Stimulated activated CD8-positive, alpha-beta memory T cell treated with anti-CD3 and anti-CD28 coated beads, Interleukin-2, amount 100 ng/mL, for 1 hour (primary cell): ENCODE results near the gene CHRNA4.

ENCODE experiments used
- DNase-seq, 2 donors: peaks; one replicate each; pipeline ENCODE4 v3.0.0-alpha.2; 2020; ENCODE audit warnings: low read depth in 2 of 2

CHRNA4 gene

GRCh38 chr20:63377951-63378381 is 16.8 kb upstream of the CHRNA4 start:
- no peak for DNase-seq

- DNase-seq, result no peak
These were observed 16.2 kb upstream of the CHRNA4 start for GRCh38 chr20:63377256-63377941.

DNA sequence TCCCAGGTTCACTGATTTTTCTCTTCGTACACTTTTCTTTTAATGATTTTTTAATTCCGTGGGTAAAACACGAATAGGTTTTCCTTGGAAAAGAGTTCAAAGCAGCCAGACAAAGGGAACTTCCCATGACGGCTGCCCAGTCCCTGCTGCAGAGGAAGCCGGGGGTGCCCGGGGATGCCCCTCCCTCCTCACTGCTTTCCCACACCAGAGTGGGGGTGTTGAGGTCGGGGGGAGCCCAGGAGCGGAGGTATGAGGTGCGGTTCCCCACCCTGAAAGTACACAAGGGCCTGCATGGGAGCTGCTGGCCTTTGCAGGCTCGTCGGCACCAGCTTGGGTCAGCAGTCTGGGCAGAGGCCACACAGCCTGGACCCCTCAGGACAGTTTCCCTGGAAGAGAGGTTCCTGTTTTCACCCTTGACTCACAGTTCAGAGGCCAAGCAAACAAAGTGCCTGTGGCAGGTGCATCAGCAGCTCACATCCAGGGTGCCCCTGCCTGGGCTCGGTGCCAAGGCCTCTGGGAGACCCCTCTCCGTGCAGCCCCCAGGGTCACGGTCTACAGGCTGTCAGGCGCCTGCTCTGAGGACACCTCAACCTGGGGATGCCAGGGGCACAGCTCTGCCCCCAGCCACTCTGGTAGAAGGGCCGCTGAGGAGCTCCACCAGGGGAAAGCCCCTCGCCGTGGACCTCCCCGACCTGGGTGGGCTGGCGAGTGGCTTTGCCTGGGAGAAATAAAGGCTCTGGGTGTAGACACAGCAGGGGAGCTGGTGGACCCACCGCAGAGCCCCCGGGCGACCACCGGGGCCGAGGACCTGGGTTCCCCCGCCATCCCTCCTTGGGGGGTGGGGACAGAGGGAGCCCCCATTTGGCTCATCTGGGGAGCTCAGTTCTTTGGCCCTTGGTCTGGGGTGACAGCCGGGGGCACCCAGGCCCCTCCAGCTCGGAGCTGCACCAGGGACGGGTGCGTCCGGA is 15.4 kb upstream of the CHRNA4 start:
- no peak for DNase-seq

GRCh38 chr20:63375438-63375837 is 14.3 kb upstream of the CHRNA4 start:
- DNase-seq, result no peak

- DNase-seq, result no peak
These were observed 13.4 kb upstream of the CHRNA4 start for GRCh38 chr20:63374504-63374903.

DNA sequence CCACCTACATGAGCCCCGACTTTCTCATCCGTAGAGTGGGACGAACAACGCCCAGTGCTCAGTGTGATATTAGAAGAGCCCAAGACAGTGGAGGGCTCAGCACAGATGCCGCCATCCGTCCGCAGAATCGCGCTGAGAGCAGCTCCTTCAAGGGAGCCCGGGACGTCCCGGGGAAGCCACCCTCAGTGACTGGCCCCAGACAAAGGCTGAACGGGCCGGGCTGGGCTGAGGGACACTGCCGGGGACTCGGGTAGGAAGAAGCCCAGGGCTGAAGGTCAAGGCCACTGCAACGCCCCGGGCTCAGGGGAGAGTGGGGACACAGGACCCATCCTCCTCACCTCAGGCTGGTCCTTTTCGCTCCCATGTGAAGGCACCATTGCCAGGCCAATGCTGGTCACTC is 12.8 kb upstream of the CHRNA4 start:
- DNase-seq, result no peak

DNA sequence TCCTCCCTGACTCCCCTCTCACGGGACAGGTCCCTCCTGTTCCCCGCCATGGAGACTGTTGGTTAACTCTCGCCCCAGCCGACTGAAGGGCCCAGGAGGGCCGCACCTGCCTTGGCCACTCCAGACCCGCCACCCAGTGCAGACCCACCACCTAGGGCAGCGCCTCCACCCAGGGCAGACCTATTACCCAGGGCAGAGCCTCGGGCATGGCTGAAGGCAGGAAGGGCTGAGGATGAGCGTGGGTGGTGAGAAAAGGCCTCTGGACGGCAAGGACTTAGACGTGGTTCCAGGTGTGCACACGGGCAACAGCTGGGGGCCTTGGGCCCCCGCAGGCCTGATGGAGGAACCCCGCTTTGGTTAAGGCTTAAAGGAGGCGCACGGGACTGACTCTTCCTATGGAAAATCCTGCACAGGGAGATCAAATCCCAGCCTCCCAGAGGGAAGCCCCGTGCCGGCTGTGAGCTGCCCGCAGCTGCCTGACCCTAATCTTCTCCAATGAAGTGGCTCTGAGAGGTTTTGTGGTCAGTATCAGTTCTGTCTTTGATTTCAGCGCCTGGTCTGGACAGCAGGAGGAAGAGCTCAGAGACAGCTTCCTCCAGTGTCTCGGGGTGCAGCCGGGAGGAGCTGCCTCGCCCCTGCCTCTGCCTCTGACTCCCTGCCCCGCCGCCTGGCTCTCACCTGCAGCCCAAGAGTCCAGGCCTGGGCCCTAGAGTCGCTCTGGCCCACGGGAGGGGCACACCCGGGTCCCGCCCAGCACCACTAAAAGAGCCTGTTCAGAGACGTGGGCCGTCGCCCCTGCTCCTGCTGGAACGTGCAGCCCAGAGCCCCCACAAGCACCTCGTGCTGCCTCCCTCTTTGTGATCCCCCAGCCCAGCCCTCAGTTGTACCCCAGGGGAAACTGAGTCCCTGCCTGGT is 12.1 kb upstream of the CHRNA4 start:
- DNase-seq, result no peak

DNA sequence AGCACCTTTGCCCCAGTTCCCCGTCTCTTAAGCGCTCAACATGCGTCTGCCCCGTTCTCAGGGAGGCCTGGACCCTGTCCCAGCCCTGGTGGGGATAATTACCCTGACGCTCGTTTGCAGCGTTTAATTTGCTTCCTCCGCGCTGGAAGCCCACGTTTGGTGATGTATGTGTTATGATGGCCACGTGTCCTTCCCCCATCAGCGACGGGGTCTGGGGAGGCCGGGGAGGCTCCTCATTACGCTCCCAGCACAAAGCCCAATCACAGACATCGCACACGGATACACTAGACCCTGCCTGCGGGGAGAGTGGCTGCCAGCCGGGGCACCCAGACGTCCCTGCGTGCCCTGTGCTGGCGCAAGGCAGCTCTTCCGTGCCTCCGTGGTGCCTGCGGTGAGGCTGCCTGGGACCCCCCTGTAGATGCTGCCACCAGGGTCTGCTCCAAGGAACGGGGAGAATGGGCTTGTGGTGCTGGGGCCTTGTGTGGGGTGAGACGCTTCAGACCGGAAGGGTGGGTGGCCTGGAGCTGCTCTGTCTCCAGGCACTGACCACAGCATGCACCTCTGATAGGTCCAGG is 10.2 kb upstream of the CHRNA4 start:
- no peak for DNase-seq

DNA sequence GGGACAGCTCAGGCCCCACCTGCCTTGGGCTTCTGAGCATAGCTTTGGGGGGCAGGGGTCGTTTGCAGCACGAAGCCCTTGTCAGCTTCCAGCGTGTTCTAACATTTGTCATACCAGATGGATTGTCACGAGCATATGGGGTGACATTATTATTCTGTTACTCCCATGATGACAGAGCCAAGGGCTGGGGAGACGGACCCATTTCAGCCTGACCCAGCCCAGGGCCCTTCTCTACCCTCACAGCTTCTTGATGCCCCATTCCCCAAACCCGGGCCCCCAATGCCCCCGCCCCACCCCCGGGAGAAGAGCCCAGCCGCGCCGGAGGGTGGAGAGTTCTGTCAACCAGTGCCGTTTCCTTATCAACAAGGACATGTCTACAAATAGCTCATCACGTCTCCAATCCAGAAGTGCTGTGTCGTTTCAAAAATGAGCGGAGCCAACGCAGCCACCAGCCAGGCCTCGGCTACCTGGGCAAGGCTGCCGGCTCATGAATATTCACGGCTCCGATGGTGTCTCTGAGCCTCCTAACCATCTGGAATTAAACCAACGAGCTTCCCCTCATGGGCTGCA is 9.6 kb upstream of the CHRNA4 start:
- no peak for DNase-seq

- DNase-seq, result no peak
These were observed 8.8 kb upstream of the CHRNA4 start for GRCh38 chr20:63369724-63370617.

- DNase-seq, result no peak
These were observed 7.9 kb upstream of the CHRNA4 start for GRCh38 chr20:63369024-63369530.

- no peak for DNase-seq
These were observed 7.0 kb upstream of the CHRNA4 start for GRCh38 chr20:63368151-63368550.

- DNase-seq, result no peak
These were observed 6.4 kb upstream of the CHRNA4 start for GRCh38 chr20:63367446-63368055.

GRCh38 chr20:63366390-63367365 is 5.5 kb upstream of the CHRNA4 start:
- no peak for DNase-seq

DNA sequence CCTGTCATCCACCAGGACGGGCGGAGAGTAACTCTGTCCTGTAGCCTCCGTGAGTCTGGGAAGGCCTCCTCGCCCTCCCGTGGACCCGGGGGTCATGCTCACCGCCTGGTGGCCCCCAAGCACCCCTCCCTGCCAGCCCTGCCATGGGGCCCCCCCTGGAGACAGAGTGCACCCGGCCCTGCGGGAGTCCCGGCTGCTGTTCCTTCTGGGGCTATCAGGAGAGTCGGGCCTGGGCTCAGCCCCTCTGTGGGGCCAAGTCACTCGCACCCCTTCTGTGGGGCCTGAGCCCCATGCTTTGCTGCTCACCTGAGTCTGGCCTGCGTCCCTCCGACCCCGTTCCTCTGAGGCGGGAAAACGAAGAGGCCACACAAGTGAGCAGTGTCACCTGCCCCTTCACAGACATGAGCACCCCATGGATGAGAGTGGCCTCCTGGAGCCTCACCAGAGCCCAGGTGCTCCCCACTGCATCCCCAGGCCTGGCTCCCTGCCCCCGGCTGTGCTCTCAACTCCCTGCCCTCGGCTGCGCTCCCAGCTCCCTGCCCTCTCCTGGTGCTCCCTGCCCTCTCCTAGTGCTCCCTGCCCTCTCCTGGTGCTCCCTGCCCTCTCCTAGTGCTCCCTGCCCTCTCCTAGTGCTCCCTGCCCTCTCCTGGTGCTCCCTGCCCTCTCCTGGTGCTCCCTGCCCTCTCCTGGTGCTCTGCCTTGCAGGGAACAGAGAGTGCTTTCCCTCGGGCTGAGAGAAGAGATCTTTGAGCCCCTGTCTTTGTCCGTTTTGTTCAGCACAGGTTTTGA is 4.6 kb upstream of the CHRNA4 start:
- no peak for DNase-seq

DNA sequence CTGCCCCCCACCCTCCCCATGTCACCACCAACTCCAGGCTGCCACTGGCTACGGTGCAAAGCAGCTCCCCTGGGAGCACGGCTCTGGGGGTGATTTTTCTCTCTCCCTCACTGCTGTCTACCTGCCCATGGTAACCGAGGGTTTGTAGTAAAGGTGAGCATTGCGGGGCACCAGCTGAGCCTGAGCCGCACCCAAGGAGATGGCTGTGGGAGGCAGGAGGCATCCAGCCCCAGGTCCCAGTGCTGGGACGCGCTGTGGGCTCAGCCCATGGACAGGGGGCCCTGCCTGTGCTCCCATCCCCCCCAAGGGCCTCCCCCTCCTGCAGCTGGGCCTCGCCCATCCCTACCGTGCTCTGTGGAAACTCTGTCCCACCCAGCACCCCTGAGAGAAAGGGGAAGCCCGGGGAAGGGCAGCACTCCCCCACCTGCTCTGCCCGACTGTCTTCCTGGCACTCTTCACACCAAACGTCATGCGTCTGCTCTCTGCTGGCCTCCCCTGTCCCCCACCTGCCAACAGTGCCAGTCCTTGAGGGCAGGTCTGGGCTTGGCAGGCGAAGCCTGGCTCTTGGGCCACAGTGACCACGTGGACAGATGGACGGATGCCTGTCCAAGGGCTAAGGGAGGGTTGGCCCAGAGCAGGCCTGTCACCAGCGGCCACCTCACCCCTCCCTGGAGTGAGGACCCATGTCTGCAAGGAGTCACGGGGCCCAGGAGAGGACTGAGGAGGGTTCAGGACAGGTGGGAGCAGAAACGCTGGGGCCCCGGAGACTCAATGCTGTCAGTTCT is 3.8 kb upstream of the CHRNA4 start:
- DNase-seq, result no peak
